ENCODE results near the gene RAB3IL1.
"Not testable (repeated sequence)": the region's sequence is repeated elsewhere in the genome, so short reads cannot be mapped to it uniquely, and the experiment has no call there.

RAB3IL1 gene, protein sequence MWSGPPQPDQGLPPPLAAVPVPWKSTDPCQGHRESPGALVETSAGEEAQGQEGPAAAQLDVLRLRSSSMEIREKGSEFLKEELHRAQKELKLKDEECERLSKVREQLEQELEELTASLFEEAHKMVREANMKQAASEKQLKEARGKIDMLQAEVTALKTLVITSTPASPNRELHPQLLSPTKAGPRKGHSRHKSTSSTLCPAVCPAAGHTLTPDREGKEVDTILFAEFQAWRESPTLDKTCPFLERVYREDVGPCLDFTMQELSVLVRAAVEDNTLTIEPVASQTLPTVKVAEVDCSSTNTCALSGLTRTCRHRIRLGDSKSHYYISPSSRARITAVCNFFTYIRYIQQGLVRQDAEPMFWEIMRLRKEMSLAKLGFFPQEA

DNA sequence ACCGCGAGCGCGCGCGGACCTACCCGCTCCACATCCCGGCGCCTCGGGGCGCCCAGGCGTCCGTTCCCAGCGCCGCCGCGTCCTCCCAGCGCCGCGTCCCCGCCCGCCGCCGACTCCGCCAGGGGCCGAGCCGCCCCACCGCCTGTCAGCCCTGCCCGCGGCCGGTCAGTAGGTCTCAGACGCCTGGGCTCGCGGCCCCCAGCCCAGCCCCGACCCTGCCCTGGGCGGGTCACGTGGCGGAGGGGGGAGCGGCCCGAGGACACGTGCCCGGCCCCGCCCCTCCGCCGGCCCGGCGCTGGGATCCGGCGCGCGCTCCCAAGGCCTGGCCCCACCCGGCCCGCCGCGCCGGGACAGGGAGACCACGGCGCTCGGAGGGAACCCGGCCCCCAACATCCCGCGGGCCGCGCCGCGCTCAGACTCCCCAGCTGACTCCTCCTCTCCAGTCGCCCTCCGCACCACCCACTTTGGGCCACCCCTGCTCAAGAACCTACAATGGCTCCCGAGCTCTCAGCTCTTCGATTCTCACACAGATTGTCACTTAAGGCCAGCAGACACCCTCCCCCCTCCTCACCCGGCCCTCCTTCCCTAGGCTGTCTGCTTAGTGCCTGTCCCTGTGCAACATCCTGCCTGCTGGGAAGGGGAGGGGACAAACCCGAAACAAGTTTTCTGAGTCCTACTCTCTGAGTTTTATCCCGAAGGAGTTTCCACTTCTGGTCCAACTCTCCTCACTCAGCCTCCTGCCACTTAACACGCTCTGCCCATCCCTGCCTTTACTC lies at the start of gene RAB3IL1:
RAB3IL1 (minus strand) TSS at position 233 of the 776 bp plus-strand sequence; CDS start at position 34, 199 bp downstream.
- DNase-seq (ENCODE audit: low read depth in 3 of 3) = no peak

DNA sequence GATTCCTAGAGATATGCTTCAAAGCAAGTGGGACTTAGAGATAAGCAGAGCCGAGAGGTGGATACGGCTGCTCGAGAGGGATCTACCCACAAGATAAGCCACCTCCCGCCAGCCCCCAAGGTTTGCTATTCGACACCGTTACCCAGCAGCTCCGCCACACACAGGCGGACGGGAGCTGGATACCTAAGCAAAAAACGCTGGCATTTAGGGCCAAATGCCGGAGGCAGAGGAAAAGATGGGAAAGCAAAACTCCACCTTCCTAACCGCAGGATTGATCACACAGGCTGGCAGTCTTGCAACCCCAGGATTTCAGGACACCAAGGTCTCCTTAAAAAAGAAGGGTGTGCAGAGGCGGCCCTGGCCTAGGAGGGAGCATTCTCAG lies 49.4 kb upstream of the RAB3IL1 start:
- no peak for DNase-seq (ENCODE audit: low read depth in 3 of 3)

GRCh38 chr11:61964666-61965271 lies 47.4 kb upstream of the RAB3IL1 start:
- not testable (repeated sequence) for DNase-seq (ENCODE audit: low read depth in 3 of 3)

DNA sequence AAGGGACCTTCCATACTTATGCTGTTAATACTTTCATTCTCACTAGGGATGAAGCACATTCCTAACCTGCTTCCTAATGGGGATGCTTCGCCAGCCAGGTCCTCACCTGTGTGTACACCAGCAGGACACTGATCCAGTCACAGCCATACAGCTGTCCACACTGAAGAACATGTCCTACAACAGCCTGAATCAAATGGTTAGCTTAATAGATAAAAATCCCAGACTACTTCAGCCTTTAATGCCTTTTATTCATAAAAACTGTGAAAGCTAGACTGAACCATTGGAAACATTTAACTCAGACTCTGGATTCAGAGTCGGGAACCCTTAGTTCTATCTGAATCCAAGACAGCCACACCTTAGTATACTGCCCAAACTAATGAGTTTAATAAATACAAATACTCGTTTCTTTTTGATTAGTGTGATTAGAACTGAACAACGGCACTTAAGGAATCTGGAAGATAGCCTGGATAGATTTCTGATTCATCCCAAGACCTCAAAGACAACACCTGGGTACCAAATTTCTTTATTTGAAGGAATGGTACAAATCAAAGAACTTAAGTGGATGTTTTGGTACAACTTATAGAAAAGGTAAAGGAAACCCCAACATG lies 46.8 kb upstream of the RAB3IL1 start:
- DNase-seq (ENCODE audit: low read depth in 3 of 3) = no peak

- no peak for DNase-seq (ENCODE audit: low read depth in 3 of 3)
Observed at GRCh38 chr11:61963282-61964057, 46.1 kb upstream of the RAB3IL1 start.

- no peak for DNase-seq (ENCODE audit: low read depth in 3 of 3)
Observed at GRCh38 chr11:61963016-61963281, 45.6 kb upstream of the RAB3IL1 start.

DNA sequence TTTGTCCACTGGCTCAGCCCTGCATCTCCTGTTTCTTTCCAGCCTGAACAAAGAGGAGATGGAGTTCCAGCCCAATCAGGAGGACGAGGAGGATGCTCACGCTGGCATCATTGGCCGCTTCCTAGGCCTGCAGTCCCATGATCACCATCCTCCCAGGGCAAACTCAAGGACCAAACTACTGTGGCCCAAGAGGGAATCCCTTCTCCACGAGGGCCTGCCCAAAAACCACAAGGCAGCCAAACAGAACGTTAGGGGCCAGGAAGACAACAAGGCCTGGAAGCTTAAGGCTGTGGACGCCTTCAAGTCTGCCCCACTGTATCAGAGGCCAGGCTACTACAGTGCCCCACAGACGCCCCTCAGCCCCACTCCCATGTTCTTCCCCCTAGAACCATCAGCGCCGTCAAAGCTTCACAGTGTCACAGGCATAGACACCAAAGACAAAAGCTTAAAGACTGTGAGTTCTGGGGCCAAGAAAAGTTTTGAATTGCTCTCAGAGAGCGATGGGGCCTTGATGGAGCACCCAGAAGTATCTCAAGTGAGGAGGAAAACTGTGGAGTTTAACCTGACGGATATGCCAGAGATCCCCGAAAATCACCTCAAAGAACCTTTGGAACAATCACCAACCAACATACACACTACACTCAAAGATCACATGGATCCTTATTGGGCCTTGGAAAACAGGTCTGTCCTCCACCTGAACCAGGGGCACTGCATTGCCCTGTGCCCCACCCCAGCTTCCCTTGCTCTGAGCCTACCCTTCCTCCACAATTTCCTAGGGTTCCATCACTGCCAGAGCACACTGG lies 45.0 kb upstream of the RAB3IL1 start:
- no peak for DNase-seq (ENCODE audit: low read depth in 3 of 3)

- DNase-seq (ENCODE audit: low read depth in 3 of 3) = no peak
Observed at GRCh38 chr11:61961570-61962212, 44.3 kb upstream of the RAB3IL1 start.

- no peak for DNase-seq (ENCODE audit: low read depth in 3 of 3)
Observed at GRCh38 chr11:61960532-61960931, 43.2 kb upstream of the RAB3IL1 start.

DNA sequence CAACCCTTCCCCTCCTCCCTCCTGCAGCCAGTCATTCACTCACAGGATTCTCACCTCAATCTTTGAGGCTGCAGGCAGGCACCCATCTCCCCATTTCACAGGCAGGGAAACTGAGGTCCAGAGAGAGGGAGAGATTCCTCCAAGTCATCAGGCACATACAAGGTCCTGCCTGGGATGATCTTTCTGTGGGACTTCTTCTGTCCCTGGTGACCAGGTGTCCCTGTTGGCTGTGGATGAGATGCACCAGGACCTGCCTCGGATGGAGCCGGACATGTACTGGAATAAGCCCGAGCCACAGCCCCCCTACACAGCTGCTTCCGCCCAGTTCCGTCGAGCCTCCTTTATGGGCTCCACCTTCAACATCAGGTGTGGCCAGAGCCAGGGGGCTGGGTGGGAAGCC lies 42.3 kb upstream of the RAB3IL1 start:
- DNase-seq (ENCODE audit: low read depth in 3 of 3) = no peak

- DNase-seq (ENCODE audit: low read depth in 3 of 3) = no peak
Observed at GRCh38 chr11:61959114-61959513, 41.7 kb upstream of the RAB3IL1 start.

DNA sequence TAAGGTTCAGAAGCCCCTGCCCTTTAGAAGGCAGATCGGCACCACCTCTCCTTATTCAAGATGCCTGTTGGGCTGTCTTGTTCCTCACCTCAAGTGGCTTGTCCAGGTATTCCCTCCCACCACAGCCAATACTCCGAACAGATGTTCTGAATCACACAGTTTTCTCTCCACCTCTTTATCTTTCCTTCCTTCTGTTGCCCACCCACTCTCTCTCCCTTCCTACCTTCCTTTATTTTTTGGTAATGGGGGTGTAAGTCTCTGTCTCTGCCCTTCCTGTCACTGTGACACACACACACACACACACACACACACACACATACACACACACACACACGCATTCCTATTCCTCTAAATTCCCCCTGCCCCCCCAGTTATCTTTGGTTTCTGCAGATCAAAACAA lies 41.2 kb upstream of the RAB3IL1 start:
- no peak for DNase-seq (ENCODE audit: low read depth in 3 of 3)

- no peak for DNase-seq (ENCODE audit: low read depth in 3 of 3)
Observed at GRCh38 chr11:61957021-61957770, 39.8 kb upstream of the RAB3IL1 start.

DNA sequence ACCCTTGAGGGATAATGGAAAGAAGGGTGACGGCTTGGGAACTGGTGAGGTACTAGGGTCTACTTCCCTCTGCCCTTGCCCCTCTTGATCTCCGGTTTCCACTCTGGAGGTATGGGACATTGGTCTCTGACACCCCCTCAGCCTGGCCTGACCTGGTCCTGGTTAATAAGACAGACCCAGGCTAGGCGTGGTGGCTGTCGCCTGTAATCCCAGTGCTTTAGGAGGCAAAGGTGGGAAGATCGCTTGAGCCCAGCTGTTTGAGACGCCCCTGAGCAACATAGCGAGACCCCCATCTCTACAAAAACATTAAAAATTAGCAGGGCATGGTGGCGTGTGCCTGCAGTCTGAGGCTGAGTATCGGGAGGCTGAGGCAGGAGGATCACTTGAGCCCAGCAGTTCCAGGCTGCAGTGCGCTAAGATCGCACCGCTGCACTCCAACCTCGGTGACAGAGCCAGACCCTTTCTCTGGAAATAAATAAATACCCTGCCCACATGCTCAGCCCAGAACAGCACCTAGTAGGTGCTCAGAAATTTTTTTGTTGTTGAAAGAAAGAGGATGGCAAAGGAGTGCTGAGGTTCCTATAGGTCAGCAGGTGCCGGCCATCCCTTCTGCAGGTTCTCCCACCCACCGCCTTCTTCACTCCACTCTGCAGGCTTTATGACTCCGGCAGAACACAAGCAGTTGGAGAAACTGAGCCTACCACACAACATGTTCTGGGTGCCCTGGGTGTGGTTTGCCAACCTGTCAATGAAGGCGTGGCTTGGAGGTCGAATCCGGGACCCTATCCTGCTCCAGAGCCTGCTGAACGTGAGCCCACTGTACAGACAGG lies 39.0 kb upstream of the RAB3IL1 start:
- DNase-seq (ENCODE audit: low read depth in 3 of 3) = no peak

DNA sequence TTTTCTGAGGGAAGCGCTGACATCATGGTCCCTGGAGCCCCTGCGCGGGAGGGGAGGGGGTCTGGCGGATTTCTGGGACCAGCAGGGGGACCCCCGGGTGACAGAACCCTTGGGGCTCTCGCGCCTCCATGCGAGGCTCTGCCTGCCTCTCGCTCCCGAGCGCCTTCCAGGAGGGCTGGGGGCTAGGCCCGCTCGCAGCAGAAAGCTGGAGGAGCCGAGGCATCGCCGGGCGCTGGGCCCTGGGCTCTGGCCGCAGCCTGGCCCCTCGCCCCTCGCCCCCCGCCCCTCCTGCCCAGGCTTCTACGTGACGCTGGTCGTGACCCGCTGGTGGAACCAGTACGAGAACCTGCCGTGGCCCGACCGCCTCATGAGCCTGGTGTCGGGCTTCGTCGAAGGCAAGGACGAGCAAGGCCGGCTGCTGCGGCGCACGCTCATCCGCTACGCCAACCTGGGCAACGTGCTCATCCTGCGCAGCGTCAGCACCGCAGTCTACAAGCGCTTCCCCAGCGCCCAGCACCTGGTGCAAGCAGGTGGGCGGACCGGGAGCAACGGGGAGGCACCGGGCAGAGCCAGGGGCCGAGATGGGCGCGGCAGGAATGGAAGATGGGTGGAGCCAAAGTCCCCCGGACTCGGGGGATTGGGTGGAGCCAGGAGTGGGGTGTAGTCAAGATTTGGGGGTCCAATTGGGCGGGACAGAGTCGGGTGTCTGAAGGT lies 38.2 kb upstream of the RAB3IL1 start:
- DNase-seq (ENCODE audit: low read depth in 3 of 3) = no peak

GRCh38 chr11:61954851-61955421 lies 37.6 kb upstream of the RAB3IL1 start:
- no peak for DNase-seq (ENCODE audit: low read depth in 3 of 3)

DNA sequence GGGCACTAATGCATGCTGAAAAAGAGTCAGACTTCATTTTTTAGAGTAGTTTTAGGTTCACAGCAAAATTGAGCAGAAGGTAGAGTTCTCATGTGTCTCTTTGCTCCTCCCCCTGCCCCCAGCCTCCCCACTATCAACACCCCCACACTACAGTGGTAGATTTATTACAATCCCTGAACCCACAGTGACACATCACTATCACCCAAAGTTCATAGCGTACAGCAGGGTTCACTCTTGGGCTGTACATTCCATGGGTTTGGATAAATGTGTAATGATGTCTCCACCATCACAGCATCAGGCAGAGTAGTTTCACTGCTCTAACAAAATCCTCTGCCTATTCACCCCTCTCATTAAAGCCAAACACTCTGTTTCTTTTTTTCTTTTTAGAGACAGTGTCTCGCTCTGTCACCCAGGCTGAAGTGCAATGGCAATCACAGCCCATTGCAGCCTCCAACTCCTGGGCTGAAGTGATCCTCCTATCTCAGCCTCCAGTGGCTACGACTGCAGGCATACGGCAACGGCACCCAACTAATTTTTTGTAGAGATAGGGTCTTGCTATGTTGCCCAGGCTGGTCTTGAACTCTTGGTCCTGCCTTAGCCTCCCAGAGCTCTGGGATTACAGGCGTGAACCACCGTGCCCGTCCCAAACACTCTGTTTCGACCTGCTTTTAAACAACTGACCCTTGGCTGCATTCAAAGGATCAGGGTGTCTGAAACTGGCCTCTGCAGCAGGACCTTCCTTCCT lies 36.9 kb upstream of the RAB3IL1 start:
- DNase-seq (ENCODE audit: low read depth in 3 of 3) = no peak

Measured in stimulated activated CD4-positive, alpha-beta T cell treated with anti-CD3 and anti-CD28 coated beads, TNF-alpha, amount 100 ng/mL, for 48 hours (primary cell).